GM21786 (cell line): ENCODE results near the gene REM1.

Source experiments
- ATAC-seq: cut with Tn5 transposase; IDR thresholded peaks from one replicate; pipeline ENCODE4 v1.9.1; 2021; ENCODE audit not compliant: unreplicated experiment

Gene REM1

GRCh38 chr20:31522731-31523130 is 47.6 kb downstream of the REM1 start:
- no peak for ATAC-seq

- no peak for ATAC-seq
Measured at GRCh38 chr20:31523361-31524283, 48.5 kb downstream of the REM1 start.

- ATAC-seq, result no peak
Measured at GRCh38 chr20:31527266-31527665, 52.2 kb downstream of the REM1 start.
